AML-193 (cell line): ENCODE results near the gene GSTA4.

Experiments used
- DNase-seq, 2 experiments: peaks; one replicate each; lab custom pipeline; 2025; lab: John Stamatoyannopoulos, UW

Gene GSTA4

GRCh38 chr6:52995089-52995912 lies at the start of gene GSTA4:
GSTA4 (minus strand) TSS chr6:52995284; CDS start chr6:52994243, 1,041 bp downstream.
- DNase-seq, result peak; percentile 96 to 98

- no peak for DNase-seq
These were observed 49.5 kb upstream of the GSTA4 start for GRCh38 chr6:53044572-53044971.

GRCh38 chr6:53044071-53044470 lies 49.0 kb upstream of the GSTA4 start:
- no peak for DNase-seq

GRCh38 chr6:53043581-53043980 lies 48.5 kb upstream of the GSTA4 start:
- no peak for DNase-seq

GRCh38 chr6:53042112-53042511 lies 47.0 kb upstream of the GSTA4 start:
- no peak for DNase-seq

GRCh38 chr6:53041356-53041755 lies 46.3 kb upstream of the GSTA4 start:
- no peak for DNase-seq

- DNase-seq, result no peak
These were observed 43.5 kb upstream of the GSTA4 start for GRCh38 chr6:53038596-53038995.

- DNase-seq, result no peak
These were observed 43.1 kb upstream of the GSTA4 start for GRCh38 chr6:53038141-53038540.

- DNase-seq, result no peak
These were observed 40.6 kb upstream of the GSTA4 start for GRCh38 chr6:53035549-53036213.

GRCh38 chr6:53033764-53034163 lies 38.7 kb upstream of the GSTA4 start:
- no peak for DNase-seq

GRCh38 chr6:53032849-53033248 lies 37.8 kb upstream of the GSTA4 start:
- no peak for DNase-seq

GRCh38 chr6:53031281-53031680 lies 36.2 kb upstream of the GSTA4 start:
- no peak for DNase-seq

GRCh38 chr6:53029761-53030160 lies 34.7 kb upstream of the GSTA4 start:
- DNase-seq, result no peak

GRCh38 chr6:53029257-53029656 lies 34.2 kb upstream of the GSTA4 start:
- no peak for DNase-seq

GRCh38 chr6:53028467-53028866 lies 33.4 kb upstream of the GSTA4 start:
- no peak for DNase-seq

GRCh38 chr6:53027131-53027718 lies 32.1 kb upstream of the GSTA4 start:
- DNase-seq, result no peak

GRCh38 chr6:53026526-53026925 lies 31.4 kb upstream of the GSTA4 start:
- no peak for DNase-seq

- no peak for DNase-seq
These were observed 28.2 kb upstream of the GSTA4 start for GRCh38 chr6:53023323-53023722.

GRCh38 chr6:53020005-53020744 lies 25.1 kb upstream of the GSTA4 start:
- DNase-seq, result peak; percentile 20 to 27

- DNase-seq, result no peak
These were observed 23.4 kb upstream of the GSTA4 start for GRCh38 chr6:53018446-53018845.

- DNase-seq, result no peak
These were observed 20.4 kb upstream of the GSTA4 start for GRCh38 chr6:53015486-53015885.

GRCh38 chr6:53014744-53015143 lies 19.7 kb upstream of the GSTA4 start:
- DNase-seq, result no peak
